Psoas muscle (tissue), 8 donors: Measurements from ENCODE around the gene ABLIM2. TPM values are rescaled to one million over a fixed set of nuclear protein-coding genes. Genes with fewer than 3 reads are reported as not detected.
A peak's percentile ranks its signal among the peaks of the same experiment; 100 is the strongest.

Source experiments
- ATAC-seq, 4 donors: fragments of 200-7000 bp; cut with Tn5 transposase; one replicate each; pipeline ENCODE4 v1.9.1; 2020; ENCODE audit warnings: moderate library complexity in 3 of 4, mild to moderate bottlenecking in 2 of 4
- DNase-seq, 2 donors: peaks; one replicate each; pipeline ENCODE4 v3.0.0-alpha.2; 2020
- H3K27ac ChIP-seq: fragments of 200-600 bp; one replicate; pipeline ENCODE4 v1.8.0; 2022
- H3K27me3 ChIP-seq, 3 donors: fragments of 200-600 bp in 1 of 3; one replicate each; pipeline versions ENCODE4 v1.6.1 to v1.8.0; 2013 to 2022; ENCODE audit warnings: low read length in 2 of 3, mild to moderate bottlenecking in 2 of 3, moderate library complexity in 1 of 3; ENCODE audit not compliant: insufficient read depth in 3 of 3
- H3K36me3 ChIP-seq, 2 donors: fragments of 200-600 bp in 1 of 2; one replicate each; pipeline versions ENCODE4 v1.6.1 to v1.8.0; 2013 to 2022; ENCODE audit warnings: low read depth in 1 of 2, mild to moderate bottlenecking in 1 of 2, moderate library complexity in 1 of 2; ENCODE audit not compliant: insufficient read depth in 1 of 2
- H3K4me1 ChIP-seq: fragments of 200-600 bp; one replicate; pipeline ENCODE4 v1.8.0; 2022
- H3K4me3 ChIP-seq: fragments of 200-600 bp; one replicate; pipeline ENCODE4 v1.8.0; 2022; ENCODE audit warnings: mild to moderate bottlenecking
- H3K9me3 ChIP-seq: fragments of 200-600 bp; one replicate; pipeline ENCODE4 v1.8.0; 2022
- WGBS, 3 donors: extraction: QIAGEN DNeasy Blood & Tissue Kit; methylation state at CpG; one replicate each; pipeline versions ENCODE4 v1.1.6 to v1.1.7; 2013; 5-methylcytosine and 5-hydroxymethylcytosine counted together
- intact Hi-C, 2 donors: fragments of 100-400 bp; cut with DNase I; formaldehyde crosslinking; loops; one replicate each; pipeline versions ENCODE4 v1.11.0 to v1.14.2; 2022
- polyA plus RNA-seq, 3 donors: library from polyadenylated mRNA; stranded (reverse); fragments of 200-250 nt; gene quantifications; one replicate each; pipeline ENCODE4 v1.2.3, GENCODE V29; 2013
- total RNA-seq, 4 donors: library from RNA; stranded (reverse); fragmentation: NEBNext Ultra II Directional in 2 of 4; extraction: Animal tissue kit (Norgen Biotek cat#: 25700) in 2 of 4; gene quantifications; one replicate each; pipeline versions ENCODE4 v1.2.1 to v1.2.4, GENCODE V29; 2021 to 2023
- TF ChIP-seq, protein P1 (sequence below): fragments of 200-600 bp; IDR thresholded peaks from one replicate; pipeline ENCODE4 v1.8.0; 2022; ENCODE audit warnings: antibody characterized with exemption
- donor health status: healthy with polysubstance abuse.
- donor health status: DM: no; HTN: no; CAD: no; lungs with moderate emphysema.
- donor health status: Bipolar disorder and iron deficiency.
- donor health status: healthy.
- donor health status: DM: yes; HTN: yes; CAD: no.
- donor health status: DM: no; HTN: no; CAD: no.
- donor health status: DM: no; HTN: no; CAD: no.
- donor health status: DM: yes; HTN: yes; CAD: no.

ABLIM2 gene
- total and polyA plus RNA-seq, 7 donors, result 82.2 to 956 (median 292) TPM

DNA sequence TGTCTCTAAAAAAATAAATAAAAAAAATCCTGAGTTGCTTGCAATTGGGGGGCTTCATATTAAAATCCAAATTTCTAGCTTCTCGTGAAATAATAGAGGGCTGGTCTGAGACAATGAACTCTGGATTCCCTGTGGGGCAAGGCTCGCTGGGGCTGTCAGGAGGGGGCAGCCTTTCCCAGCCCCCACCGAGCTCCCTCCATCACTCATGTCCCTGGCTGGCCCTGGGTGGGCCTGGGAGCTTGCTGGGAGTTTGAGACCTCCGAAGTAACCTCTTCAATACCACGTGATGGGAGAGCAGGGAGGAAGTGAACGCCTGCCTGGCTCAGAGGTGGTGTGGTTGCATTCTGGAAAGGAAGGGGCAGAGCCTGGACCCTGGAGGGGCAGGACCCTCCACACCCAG lies 164.9 kb downstream of the ABLIM2 start:
- Histone ChIP-seq H3K9me3 (peaks cover 12% of the 10 kb centered on the region), H3K27ac (no peak overlapping the region), H3K27me3 (no peaks in the 10 kb centered on the region), H3K4me1 (no peaks in the 10 kb centered on the region), H3K36me3 (peaks cover 2 to 59% of the 10 kb centered on the region in 2 donors), H3K4me3 (no peak overlapping the region)
- DNase-seq (no peak), ATAC-seq (no peak)
- intact Hi-C loops, result no loop called here
- WGBS, 3 donors, result 81 to 84% (median 83%) methylated on average over 6 of the region's 6 CpGs
- TF ChIP-seq, protein P1, sequence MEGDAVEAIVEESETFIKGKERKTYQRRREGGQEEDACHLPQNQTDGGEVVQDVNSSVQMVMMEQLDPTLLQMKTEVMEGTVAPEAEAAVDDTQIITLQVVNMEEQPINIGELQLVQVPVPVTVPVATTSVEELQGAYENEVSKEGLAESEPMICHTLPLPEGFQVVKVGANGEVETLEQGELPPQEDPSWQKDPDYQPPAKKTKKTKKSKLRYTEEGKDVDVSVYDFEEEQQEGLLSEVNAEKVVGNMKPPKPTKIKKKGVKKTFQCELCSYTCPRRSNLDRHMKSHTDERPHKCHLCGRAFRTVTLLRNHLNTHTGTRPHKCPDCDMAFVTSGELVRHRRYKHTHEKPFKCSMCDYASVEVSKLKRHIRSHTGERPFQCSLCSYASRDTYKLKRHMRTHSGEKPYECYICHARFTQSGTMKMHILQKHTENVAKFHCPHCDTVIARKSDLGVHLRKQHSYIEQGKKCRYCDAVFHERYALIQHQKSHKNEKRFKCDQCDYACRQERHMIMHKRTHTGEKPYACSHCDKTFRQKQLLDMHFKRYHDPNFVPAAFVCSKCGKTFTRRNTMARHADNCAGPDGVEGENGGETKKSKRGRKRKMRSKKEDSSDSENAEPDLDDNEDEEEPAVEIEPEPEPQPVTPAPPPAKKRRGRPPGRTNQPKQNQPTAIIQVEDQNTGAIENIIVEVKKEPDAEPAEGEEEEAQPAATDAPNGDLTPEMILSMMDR, result no peak

DNA sequence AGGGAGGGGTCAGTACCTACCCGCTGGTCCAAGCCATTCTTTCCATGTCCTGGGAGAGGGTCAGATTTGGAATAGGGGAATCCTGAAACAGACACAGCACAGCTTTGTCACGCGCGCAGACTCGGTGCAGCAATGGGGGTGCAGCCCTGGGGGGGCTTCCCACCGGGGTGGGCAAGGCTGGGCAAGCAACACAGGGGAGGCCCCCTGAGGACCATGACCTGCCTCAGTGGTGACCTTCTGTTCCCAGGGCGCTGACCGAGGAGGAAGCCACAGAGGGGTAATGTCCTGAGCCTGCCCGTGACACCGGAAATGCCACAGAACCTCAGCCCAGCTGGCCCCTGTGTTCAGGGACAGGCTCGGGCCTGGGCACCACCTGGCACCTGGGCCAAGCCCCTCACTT lies 165.8 kb downstream of the ABLIM2 start:
- Histone ChIP-seq H3K4me3 (no peak overlapping the region), H3K9me3 (peaks cover 12% of the 10 kb centered on the region), H3K4me1 (peaks cover under 1% of the 10 kb centered on the region), H3K36me3 (peaks cover 0 to 51% of the 10 kb centered on the region in 2 donors), H3K27me3 (no peaks in the 10 kb centered on the region), H3K27ac (no peak overlapping the region)
- DNase-seq (peak in 1 of 2 donors; percentile 54), ATAC-seq (peak in 1 of 4 donors; percentile 3)
- intact Hi-C loops, result no loop called here
- TF ChIP-seq, protein P1, result no peak
- WGBS, 3 donors, result 73 to 93% (median 82%) methylated on average over 9 to 11 of the region's 11 CpGs

DNA sequence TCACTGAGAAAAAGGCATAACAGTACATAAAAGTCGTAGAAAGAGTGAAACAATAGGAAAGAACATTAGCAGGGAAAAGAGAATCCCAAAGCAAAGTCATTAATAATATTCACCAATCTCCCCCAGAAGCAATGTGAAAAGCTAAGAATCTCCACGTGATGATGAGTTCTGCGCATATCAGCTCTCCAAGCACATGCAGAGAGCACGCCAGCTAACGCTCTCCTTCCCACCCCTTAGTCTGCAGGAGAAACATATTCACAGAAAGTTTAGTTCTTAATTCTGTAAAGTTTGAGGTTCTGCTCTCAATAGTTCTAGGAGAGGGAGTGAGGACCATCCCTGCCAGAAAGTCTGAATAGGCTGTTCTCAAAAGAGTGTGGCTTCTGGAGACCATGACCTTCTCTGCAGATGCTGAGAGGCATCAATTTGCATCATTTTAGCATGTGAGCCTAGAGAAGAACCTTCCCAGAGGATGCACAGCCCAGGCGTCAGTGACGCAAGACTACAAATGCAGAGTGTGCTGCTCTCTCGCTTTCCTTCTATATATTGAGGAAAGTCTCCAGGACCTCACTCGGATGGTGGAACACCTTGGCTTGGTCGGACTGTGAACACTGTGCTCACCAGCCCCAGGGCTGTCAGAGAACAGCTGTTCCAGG lies 167.7 kb downstream of the ABLIM2 start:
- Histone ChIP-seq H3K4me1 (peaks cover 19% of the 10 kb centered on the region), H3K27ac (no peak overlapping the region), H3K4me3 (no peak overlapping the region), H3K27me3 (no peaks in the 10 kb centered on the region), H3K36me3 (peaks cover 0 to 41% of the 10 kb centered on the region in 2 donors), H3K9me3 (peaks cover 12% of the 10 kb centered on the region)
- WGBS, 3 donors, result 89 to 94% (median 94%) methylated on average over 10 of the region's 10 CpGs
- TF ChIP-seq, protein P1, result no peak
- ATAC-seq (no peak), DNase-seq (no peak)
- intact Hi-C loops, result no loop called here

DNA sequence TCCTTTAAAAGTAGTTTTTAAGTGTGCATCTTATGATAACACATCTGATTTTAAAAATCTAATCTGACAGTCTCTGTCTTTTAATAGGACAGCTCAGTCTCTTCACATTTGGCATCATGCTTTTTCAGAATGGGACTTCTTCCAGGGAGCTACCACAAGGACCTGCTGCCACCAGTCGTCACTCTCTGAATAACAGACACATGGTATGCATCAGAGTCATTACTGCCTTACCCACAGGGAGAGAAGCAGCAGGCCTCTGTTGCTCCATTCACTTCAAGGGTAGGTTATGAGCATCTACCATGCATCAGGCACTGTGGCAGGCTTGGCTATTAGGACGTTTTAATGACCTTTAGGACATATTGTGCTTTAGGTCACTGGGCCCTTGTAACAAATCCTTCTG lies 169.0 kb downstream of the ABLIM2 start:
- 21 to 65% (median 44%) methylated on average over 2 of the region's 2 CpGs for WGBS, 3 donors
- intact Hi-C loops, result loop anchor here in 1 of 2 donors (2.0 kb wide), 1 partner anchor 187 kb away; no protein-coding TSS in a partner anchor
- H3K4me3 ChIP-seq, result no peak overlapping the region
- peaks cover 0 to 51% of the 10 kb centered on the region in 2 donors for H3K36me3 ChIP-seq
- H3K4me1 ChIP-seq, result peaks cover 22% of the 10 kb centered on the region
- peaks cover 12% of the 10 kb centered on the region for H3K9me3 ChIP-seq
- TF ChIP-seq, protein P1, result no peak
- H3K27me3 ChIP-seq, result no peaks in the 10 kb centered on the region
- ATAC-seq (peak in 3 of 4 donors; percentile 41 to 60 (median 51)), DNase-seq (no peak)
- peak overlapping the region; percentile 34 for H3K27ac ChIP-seq
